GM12872 (cell line): ENCODE data around the gene ZDHHC20.

Experiments
- TF ChIP-seq, protein P1 (sequence below): IDR thresholded peaks from 3 replicates; pipeline ENCODE4 v1.5.1; 2011; ENCODE audit warnings: low read depth, mild to moderate bottlenecking, low read length, moderate library complexity; ENCODE audit not compliant: insufficient read depth

ZDHHC20 gene

DNA sequence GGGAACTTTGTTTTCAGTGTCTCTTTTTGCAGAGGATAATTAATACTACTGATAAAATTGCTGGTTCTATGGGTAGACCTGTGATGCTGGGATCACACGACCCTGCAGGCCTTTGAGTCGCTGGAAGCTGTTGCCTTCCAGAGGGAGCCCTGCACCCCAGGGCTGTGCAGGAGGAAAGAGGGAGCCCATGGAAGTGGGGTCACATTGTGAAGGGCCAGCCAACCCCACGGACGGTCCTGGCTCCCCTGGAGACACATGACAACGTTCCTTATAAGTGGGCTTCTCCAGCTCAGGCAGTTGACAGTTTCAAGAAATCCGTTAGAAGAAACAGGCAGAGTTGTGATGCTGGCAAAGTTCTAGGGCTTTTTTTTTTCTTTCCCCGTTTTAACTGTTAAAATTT lies 98.0 kb downstream of the ZDHHC20 start:
- TF ChIP-seq, protein P1, sequence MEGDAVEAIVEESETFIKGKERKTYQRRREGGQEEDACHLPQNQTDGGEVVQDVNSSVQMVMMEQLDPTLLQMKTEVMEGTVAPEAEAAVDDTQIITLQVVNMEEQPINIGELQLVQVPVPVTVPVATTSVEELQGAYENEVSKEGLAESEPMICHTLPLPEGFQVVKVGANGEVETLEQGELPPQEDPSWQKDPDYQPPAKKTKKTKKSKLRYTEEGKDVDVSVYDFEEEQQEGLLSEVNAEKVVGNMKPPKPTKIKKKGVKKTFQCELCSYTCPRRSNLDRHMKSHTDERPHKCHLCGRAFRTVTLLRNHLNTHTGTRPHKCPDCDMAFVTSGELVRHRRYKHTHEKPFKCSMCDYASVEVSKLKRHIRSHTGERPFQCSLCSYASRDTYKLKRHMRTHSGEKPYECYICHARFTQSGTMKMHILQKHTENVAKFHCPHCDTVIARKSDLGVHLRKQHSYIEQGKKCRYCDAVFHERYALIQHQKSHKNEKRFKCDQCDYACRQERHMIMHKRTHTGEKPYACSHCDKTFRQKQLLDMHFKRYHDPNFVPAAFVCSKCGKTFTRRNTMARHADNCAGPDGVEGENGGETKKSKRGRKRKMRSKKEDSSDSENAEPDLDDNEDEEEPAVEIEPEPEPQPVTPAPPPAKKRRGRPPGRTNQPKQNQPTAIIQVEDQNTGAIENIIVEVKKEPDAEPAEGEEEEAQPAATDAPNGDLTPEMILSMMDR = no peak

DNA sequence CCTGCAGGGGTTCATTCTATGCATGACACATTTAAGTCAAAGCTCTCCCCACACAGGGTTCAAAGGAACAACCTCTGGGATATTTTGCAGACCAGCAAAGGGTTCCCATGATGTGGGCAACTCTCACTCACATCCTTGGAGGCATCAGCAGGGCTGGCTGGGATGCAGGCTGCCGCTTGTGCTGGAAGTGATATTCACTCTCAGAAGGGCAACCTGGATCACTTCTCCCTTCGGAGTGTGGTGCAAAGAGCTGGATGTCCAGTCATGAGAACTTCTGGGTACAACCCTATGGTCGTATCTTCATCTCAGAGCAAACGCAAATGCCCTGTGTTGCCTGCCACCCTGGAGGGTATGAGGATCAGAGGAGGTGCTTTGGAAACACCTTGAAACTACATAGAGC lies 98.6 kb downstream of the ZDHHC20 start:
- TF ChIP-seq, protein P1 = no peak

DNA sequence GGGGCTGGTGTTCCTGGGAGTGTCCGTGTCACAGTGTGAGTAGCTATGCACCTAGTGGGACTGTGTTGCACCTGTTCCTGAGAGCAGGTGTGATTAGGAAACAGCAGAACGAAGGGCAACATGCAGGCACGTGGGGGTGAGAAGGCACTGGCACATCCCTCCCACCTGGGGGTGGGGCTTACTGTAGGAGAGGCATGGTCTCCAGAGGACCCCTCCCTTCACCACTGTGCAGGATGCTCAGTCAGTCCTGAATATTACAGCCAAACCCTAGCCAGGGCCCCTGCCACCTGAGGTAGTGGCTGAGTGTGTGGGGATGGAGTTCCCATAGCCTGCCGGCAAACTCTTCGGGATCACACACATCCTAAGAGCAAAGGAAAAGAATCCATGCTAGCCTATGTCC lies 99.2 kb downstream of the ZDHHC20 start:
- TF ChIP-seq, protein P1 = no peak

DNA sequence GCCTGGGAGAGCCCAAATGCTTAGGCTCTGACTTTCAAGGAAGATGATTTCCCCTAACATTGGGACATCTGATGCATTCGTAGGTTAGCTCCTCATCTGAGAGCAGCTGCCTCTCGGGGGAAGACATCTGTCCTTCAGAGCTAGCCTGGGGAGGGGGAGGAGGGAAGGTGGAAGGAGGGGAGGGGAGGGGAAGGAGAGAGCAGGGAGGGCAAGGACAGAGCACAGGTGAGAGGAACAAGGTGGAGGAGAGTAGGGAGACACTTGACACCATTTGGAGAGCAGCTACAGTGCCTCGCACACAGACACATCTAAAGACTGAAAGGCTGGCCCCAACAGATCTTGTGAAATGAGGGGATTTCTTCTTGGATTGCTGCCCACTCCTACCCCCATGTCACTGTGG lies 103.8 kb downstream of the ZDHHC20 start:
- TF ChIP-seq, protein P1 = no peak

DNA sequence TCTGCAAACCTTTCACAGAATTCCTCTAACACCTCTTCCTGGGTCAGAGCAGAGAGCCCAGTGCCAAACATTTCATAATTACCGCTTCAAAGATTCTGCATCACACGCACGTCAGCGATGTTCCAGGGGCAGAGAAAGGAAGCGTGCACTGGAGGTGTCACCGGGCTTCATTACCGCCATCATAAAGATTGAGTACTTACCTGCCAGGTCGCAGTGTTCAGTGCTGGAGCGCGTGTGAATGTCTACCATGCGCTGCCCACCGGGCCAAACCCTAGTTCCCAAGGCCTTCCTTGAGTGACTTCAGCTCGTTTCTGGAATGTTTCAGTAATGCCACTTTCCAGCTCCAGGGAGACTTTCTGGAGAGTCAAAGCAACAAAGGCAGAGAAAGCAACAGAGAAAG lies 104.4 kb downstream of the ZDHHC20 start:
- TF ChIP-seq, protein P1 = no peak

DNA sequence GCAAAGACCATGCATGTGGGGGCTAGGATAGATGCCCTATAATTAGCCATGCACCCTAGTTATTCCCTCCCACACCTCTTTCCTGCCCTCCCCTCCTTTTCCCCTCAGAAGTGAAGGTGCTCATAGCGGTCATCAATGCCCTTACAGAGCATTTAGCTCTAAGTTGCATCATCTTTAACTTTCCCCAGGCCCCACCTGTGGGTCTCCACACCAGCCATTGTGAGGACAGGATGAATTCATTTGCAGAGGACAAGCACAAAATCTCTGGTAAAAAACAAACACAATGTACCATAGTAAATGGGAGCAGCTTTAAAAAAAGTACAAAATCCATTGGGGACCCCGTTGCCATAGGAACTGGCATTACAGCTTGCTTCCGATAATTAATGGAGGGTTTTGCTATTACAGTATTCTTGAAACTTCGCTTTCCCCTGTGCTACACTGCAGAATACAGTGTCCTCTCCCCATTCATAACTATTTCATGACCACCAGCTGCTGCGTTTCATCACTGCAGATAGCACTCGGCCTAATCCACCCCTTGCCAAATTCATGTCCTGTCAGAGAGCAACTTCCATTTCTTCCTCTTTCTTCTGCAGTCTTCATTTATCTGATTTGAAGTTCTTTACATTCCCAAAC lies 110.5 kb downstream of the ZDHHC20 start:
- TF ChIP-seq, protein P1 = no peak

DNA sequence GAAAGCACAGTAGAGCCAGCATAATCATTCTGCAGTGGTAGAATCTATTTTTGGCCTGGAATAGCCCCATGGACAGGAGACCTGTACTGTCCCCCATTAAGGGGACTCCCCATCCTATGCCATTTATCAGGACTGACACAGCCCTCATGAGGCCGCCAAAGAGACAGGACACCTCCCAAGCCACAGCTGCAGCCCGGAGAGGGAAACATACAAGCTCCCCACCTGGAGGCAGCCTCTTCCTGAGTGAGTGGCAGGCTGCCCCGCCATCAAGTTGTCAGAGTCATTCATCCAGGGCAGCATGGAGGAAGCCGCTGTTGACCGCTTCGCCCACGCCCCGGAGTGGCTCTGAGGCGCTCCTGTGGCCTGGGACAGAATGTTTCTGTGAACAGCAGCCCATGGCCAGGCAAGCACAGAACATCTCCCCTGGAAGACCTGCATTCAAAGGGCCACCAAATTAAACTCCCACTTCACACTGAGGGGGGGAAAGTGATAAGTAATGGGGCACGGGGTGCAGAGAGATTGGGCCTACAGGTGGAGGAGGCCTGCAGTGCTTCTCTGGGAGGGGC lies 111.3 kb downstream of the ZDHHC20 start:
- TF ChIP-seq, protein P1 = no peak
